ENCODE measurements around the gene COLEC11.
"Not testable (repeated sequence)": the region's sequence is repeated elsewhere in the genome, so short reads cannot be mapped to it uniquely, and the experiment has no call there.

The COLEC11 gene

GRCh38 chr2:3575534-3576262 lies 19.2 kb upstream of the COLEC11 start:
- no peaks in the 10 kb centered on the region for H3K27me3 ChIP-seq (ENCODE audit: insufficient read depth, low read length)
- H2AFZ ChIP-seq (ENCODE audit: low read length) = no peak overlapping the region
- peak overlapping the region; percentile 82 for H3K4me2 ChIP-seq (ENCODE audit: low read length)
- peaks cover 6% of the 10 kb centered on the region; the same call in 1 of the 2 replicates for H3F3A ChIP-seq (ENCODE audit: insufficient read depth, low read length)
- TF ChIP-seq CTCF (IDR thresholded peaks at IDR 0.05; ENCODE audit: low read length) = no peak
- no peak for TF ChIP-seq EZH2 (IDR thresholded peaks at IDR 0.05; ENCODE audit: borderline replicate concordance, low read length)
- H3K9ac ChIP-seq (ENCODE audit: low read length) = peak overlapping the region; percentile 94
- 0 out of 2 replicates have a peak, but pooled peaks cover 3% of the 10 kb centered on the region for H4K20me1 ChIP-seq (ENCODE audit: insufficient read depth, low read length)
- peak overlapping the region; percentile 67 for H3K27ac ChIP-seq (ENCODE audit: low read depth, low read length, poor library complexity, severe bottlenecking)
- no peaks in the 10 kb centered on the region for H3K9me2 ChIP-seq (ENCODE audit: low read depth, low read length)
- peaks cover 53% of the 10 kb centered on the region for H3K36me3 ChIP-seq (ENCODE audit: insufficient read depth, low read length)
- H3K79me2 ChIP-seq (ENCODE audit: insufficient read depth, low read length) = peaks cover 38% of the 10 kb centered on the region
- no peaks in the 10 kb centered on the region for H3K9me3 ChIP-seq (ENCODE audit: low read length)
- peak overlapping the region; percentile 96 for H3K4me3 ChIP-seq (ENCODE audit: low read depth, low read length, poor library complexity, severe bottlenecking)
- peaks cover 46% of the 10 kb centered on the region for H3K4me1 ChIP-seq (ENCODE audit: insufficient read depth, low read length, severe bottlenecking)

GRCh38 chr2:3576263-3576630 lies 18.7 kb upstream of the COLEC11 start:
- not testable (repeated sequence) for H2AFZ ChIP-seq (ENCODE audit: low read length); H3F3A ChIP-seq (ENCODE audit: insufficient read depth, low read length); H3K9me2 ChIP-seq (ENCODE audit: low read depth, low read length); H3K27me3 ChIP-seq (ENCODE audit: insufficient read depth, low read length); H3K9me3 ChIP-seq (ENCODE audit: low read length); H4K20me1 ChIP-seq (ENCODE audit: insufficient read depth, low read length)
- Histone ChIP-seq H3K27ac (ENCODE audit: low read depth, low read length, poor library complexity, severe bottlenecking) (peak overlapping the region; percentile 67), H3K36me3 (ENCODE audit: insufficient read depth, low read length) (peaks cover 59% of the 10 kb centered on the region), H3K79me2 (ENCODE audit: insufficient read depth, low read length) (peaks cover 38% of the 10 kb centered on the region), H3K4me2 (ENCODE audit: low read length) (peak overlapping the region; percentile 82), H3K9ac (ENCODE audit: low read length) (peak overlapping the region; percentile 94), H3K4me3 (ENCODE audit: low read depth, low read length, poor library complexity, severe bottlenecking) (peak overlapping the region; percentile 96), H3K4me1 (ENCODE audit: insufficient read depth, low read length, severe bottlenecking) (peaks cover 46% of the 10 kb centered on the region)

- no peaks in the 10 kb centered on the region for H3K9me2 ChIP-seq (ENCODE audit: low read depth, low read length)
- H3K27me3 ChIP-seq (ENCODE audit: insufficient read depth, low read length) = no peaks in the 10 kb centered on the region
- H3K9me3 ChIP-seq (ENCODE audit: low read length) = no peaks in the 10 kb centered on the region
- peak overlapping the region; percentile 96 for H3K4me3 ChIP-seq (ENCODE audit: low read depth, low read length, poor library complexity, severe bottlenecking)
- no peak overlapping the region; the same call in 1 of the 2 replicates for H3K9ac ChIP-seq (ENCODE audit: low read length)
- peak overlapping the region; percentile 82 for H3K4me2 ChIP-seq (ENCODE audit: low read length)
- no peak for TF ChIP-seq CTCF (IDR thresholded peaks at IDR 0.05; ENCODE audit: low read length)
- no peak for TF ChIP-seq EZH2 (IDR thresholded peaks at IDR 0.05; ENCODE audit: borderline replicate concordance, low read length)
- H3K4me1 ChIP-seq (ENCODE audit: insufficient read depth, low read length, severe bottlenecking) = peaks cover 44% of the 10 kb centered on the region
- peaks cover 18% of the 10 kb centered on the region for H3F3A ChIP-seq (ENCODE audit: insufficient read depth, low read length)
- H4K20me1 ChIP-seq (ENCODE audit: insufficient read depth, low read length) = 0 out of 2 replicates have a peak, but pooled peaks cover 3% of the 10 kb centered on the region
- peaks cover 38% of the 10 kb centered on the region for H3K79me2 ChIP-seq (ENCODE audit: insufficient read depth, low read length)
- no peak overlapping the region for H3K27ac ChIP-seq (ENCODE audit: low read depth, low read length, poor library complexity, severe bottlenecking)
- no peak overlapping the region for H2AFZ ChIP-seq (ENCODE audit: low read length)
- peaks cover 86% of the 10 kb centered on the region for H3K36me3 ChIP-seq (ENCODE audit: insufficient read depth, low read length)
Measured at GRCh38 chr2:3578987-3579386, 15.9 kb upstream of the COLEC11 start.

GRCh38 chr2:3580449-3580848 lies 14.5 kb upstream of the COLEC11 start:
- peaks cover 18% of the 10 kb centered on the region for H3F3A ChIP-seq (ENCODE audit: insufficient read depth, low read length)
- TF ChIP-seq CTCF (IDR thresholded peaks at IDR 0.05; ENCODE audit: low read length) = no peak
- no peak for TF ChIP-seq EZH2 (IDR thresholded peaks at IDR 0.05; ENCODE audit: borderline replicate concordance, low read length)
- no peak overlapping the region for H2AFZ ChIP-seq (ENCODE audit: low read length)
- H3K4me3 ChIP-seq (ENCODE audit: low read depth, low read length, poor library complexity, severe bottlenecking) = no peak overlapping the region
- H3K9ac ChIP-seq (ENCODE audit: low read length) = no peak overlapping the region
- H3K4me2 ChIP-seq (ENCODE audit: low read length) = no peak overlapping the region
- no peaks in the 10 kb centered on the region for H3K9me2 ChIP-seq (ENCODE audit: low read depth, low read length)
- peaks cover 91% of the 10 kb centered on the region for H3K36me3 ChIP-seq (ENCODE audit: insufficient read depth, low read length)
- no peaks in the 10 kb centered on the region for H3K9me3 ChIP-seq (ENCODE audit: low read length)
- peaks cover 36% of the 10 kb centered on the region for H3K4me1 ChIP-seq (ENCODE audit: insufficient read depth, low read length, severe bottlenecking)
- no peaks in the 10 kb centered on the region for H3K27me3 ChIP-seq (ENCODE audit: insufficient read depth, low read length)
- 0 out of 2 replicates have a peak, but pooled peaks cover 3% of the 10 kb centered on the region for H4K20me1 ChIP-seq (ENCODE audit: insufficient read depth, low read length)
- H3K27ac ChIP-seq (ENCODE audit: low read depth, low read length, poor library complexity, severe bottlenecking) = no peak overlapping the region
- peaks cover 38% of the 10 kb centered on the region for H3K79me2 ChIP-seq (ENCODE audit: insufficient read depth, low read length)

Data from OCI-LY1 (cell line).